Neural crest cell (in vitro differentiated cells): ENCODE results near the gene TP73. TPM values are rescaled to one million over a fixed set of nuclear protein-coding genes. Genes with fewer than 3 reads are reported as not detected.

Source experiments
- DNase-seq: peaks from one replicate; pipeline ENCODE4 v3.0.0; 2021; ENCODE audit warnings: low read depth, mixed read lengths, low spot score
- H3K27ac Mint-ChIP-seq: one replicate; pipeline ENCODE4 v1.8.0; 2021; ENCODE audit warnings: mild to moderate bottlenecking, mixed read lengths; ENCODE audit not compliant: unreplicated experiment
- H3K27me3 Mint-ChIP-seq: 2 replicates; pipeline ENCODE4 v1.8.0; 2021; ENCODE audit warnings: low read depth, mild to moderate bottlenecking, mixed read lengths
- H3K36me3 Mint-ChIP-seq: 2 replicates; pipeline ENCODE4 v1.8.0; 2021; ENCODE audit warnings: low read depth, mild to moderate bottlenecking, mixed read lengths
- H3K4me1 Mint-ChIP-seq: 2 replicates; pipeline ENCODE4 v1.8.0; 2021; ENCODE audit warnings: mixed read lengths
- H3K4me3 Mint-ChIP-seq: one replicate; pipeline ENCODE4 v1.8.0; 2021; ENCODE audit warnings: mild to moderate bottlenecking, mixed read lengths
- H3K9me3 Mint-ChIP-seq: 2 replicates; pipeline ENCODE4 v1.8.0; 2021; ENCODE audit warnings: mixed read lengths
- CTCF ChIP-seq: fragments of 200-600 bp; sonication (generic); conservative IDR thresholded peaks from 2 replicates; pipeline ENCODE4 v1.5.0; 2021; ENCODE audit warnings: antibody characterized with exemption, mild to moderate bottlenecking
- total RNA-seq: library from RNA; stranded (reverse); gene quantifications from 2 replicates; pipeline ENCODE4 v1.2.1, GENCODE V29; 2021

The TP73 gene
- total RNA-seq, 1 donor from 2014 or later, result 1.5 TPM

- peaks cover 1% of the 10 kb centered on the region for H3K36me3 Mint-ChIP-seq
- no peaks in the 10 kb centered on the region for H3K4me1 Mint-ChIP-seq
- no peaks in the 10 kb centered on the region for H3K27me3 Mint-ChIP-seq
- H3K9me3 Mint-ChIP-seq, result no peaks in the 10 kb centered on the region
- H3K27ac Mint-ChIP-seq, result peak overlapping the region; percentile 67
- no peak overlapping the region for H3K4me3 Mint-ChIP-seq
- no peak for DNase-seq
- no peak for TF ChIP-seq CTCF
Observed at GRCh38 chr1:3631320-3632260, 20.7 kb upstream of the TP73 start.

GRCh38 chr1:3632298-3632697, 20.0 kb upstream of the TP73 start:
- no peak overlapping the region for H3K4me3 Mint-ChIP-seq
- H3K27me3 Mint-ChIP-seq, result no peaks in the 10 kb centered on the region
- no peak for DNase-seq
- H3K9me3 Mint-ChIP-seq, result no peaks in the 10 kb centered on the region
- H3K27ac Mint-ChIP-seq, result peak overlapping the region; percentile 67
- TF ChIP-seq CTCF, result no peak
- H3K36me3 Mint-ChIP-seq, result peaks cover 5% of the 10 kb centered on the region
- H3K4me1 Mint-ChIP-seq, result no peaks in the 10 kb centered on the region

GRCh38 chr1:3632716-3633343, 19.5 kb upstream of the TP73 start:
- Mint-ChIP-seq H3K27ac (no peak overlapping the region), H3K4me3 (no peak overlapping the region), H3K4me1 (no peaks in the 10 kb centered on the region), H3K9me3 (no peaks in the 10 kb centered on the region), H3K27me3 (no peaks in the 10 kb centered on the region), H3K36me3 (peaks cover 5% of the 10 kb centered on the region)
- no peak for DNase-seq
- TF ChIP-seq CTCF, result no peak

GRCh38 chr1:3633344-3634058, 18.8 kb upstream of the TP73 start:
- peaks cover 5% of the 10 kb centered on the region for H3K36me3 Mint-ChIP-seq
- DNase-seq, result no peak
- H3K27ac Mint-ChIP-seq, result no peak overlapping the region
- no peaks in the 10 kb centered on the region for H3K27me3 Mint-ChIP-seq
- no peaks in the 10 kb centered on the region for H3K9me3 Mint-ChIP-seq
- no peaks in the 10 kb centered on the region for H3K4me1 Mint-ChIP-seq
- no peak for TF ChIP-seq CTCF
- H3K4me3 Mint-ChIP-seq, result no peak overlapping the region

- Mint-ChIP-seq H3K9me3 (no peaks in the 10 kb centered on the region), H3K27me3 (no peaks in the 10 kb centered on the region), H3K4me3 (no peak overlapping the region), H3K36me3 (peaks cover 5% of the 10 kb centered on the region), H3K27ac (peak overlapping the region; percentile 86), H3K4me1 (no peaks in the 10 kb centered on the region)
- no peak for TF ChIP-seq CTCF
- no peak for DNase-seq
Observed at GRCh38 chr1:3634059-3634800, 18.1 kb upstream of the TP73 start.
